DOHH2 (cell line): ENCODE results near the gene SCN10A.

ENCODE experiments used
- EZH2phosphoT487 ChIP-seq: fragments of 200-600 bp; sonication (generic); IDR thresholded peaks from 2 replicates; pipeline ENCODE4 v1.6.1; 2017; ENCODE audit warnings: borderline replicate concordance, mild to moderate bottlenecking, antibody characterized with exemption, low read length, moderate library complexity, mixed read lengths
- TF ChIP-seq, protein P1 (sequence below): fragments of 200-600 bp; sonication (generic); IDR thresholded peaks from one replicate; pipeline ENCODE4 v1.5.1; 2014; ENCODE audit warnings: antibody characterized with exemption, mild to moderate bottlenecking, low read depth, low read length; ENCODE audit not compliant: poor library complexity, severe bottlenecking

DNA sequence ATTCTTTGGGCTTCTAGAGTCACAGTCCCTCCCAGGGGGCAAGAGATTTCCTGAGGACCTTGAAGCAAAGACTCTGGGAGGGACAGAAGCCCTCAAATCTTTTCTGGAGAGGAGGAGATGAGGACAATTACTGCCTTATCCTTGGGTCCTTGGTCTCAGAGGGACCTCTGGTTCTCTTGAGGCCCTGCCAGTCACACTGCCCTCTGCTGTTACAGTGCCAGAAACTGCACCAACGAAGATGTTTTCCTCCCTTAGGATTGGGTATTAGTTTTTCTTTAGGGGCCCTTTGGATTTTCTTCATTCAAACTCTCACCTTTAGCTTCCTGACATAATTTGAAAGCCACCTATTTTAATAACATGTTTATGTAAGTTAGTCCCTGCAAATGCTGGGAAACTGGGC lies 108.3 kb downstream of the SCN10A start:
- TF ChIP-seq, protein P1, sequence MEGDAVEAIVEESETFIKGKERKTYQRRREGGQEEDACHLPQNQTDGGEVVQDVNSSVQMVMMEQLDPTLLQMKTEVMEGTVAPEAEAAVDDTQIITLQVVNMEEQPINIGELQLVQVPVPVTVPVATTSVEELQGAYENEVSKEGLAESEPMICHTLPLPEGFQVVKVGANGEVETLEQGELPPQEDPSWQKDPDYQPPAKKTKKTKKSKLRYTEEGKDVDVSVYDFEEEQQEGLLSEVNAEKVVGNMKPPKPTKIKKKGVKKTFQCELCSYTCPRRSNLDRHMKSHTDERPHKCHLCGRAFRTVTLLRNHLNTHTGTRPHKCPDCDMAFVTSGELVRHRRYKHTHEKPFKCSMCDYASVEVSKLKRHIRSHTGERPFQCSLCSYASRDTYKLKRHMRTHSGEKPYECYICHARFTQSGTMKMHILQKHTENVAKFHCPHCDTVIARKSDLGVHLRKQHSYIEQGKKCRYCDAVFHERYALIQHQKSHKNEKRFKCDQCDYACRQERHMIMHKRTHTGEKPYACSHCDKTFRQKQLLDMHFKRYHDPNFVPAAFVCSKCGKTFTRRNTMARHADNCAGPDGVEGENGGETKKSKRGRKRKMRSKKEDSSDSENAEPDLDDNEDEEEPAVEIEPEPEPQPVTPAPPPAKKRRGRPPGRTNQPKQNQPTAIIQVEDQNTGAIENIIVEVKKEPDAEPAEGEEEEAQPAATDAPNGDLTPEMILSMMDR, result peak; percentile 42
- TF ChIP-seq EZH2phosphoT487, result no peak
